Endothelial cell of umbilical vein (primary cell): ENCODE measurements around the gene NR2E3.

ENCODE experiments used
- CTCF ChIP-seq, 2 donors: IDR thresholded peaks; 1 replicate in 1 of 2; 2 replicates in 1 of 2; pipeline ENCODE4 v1.5.1; 2011; ENCODE audit warnings: low read length in 2 of 2, mild to moderate bottlenecking in 2 of 2, moderate library complexity in 2 of 2, control low read depth in 1 of 2, inconsistent platforms in 1 of 2, low read depth in 1 of 2; ENCODE audit not compliant: insufficient read depth in 1 of 2; ENCODE audit errors: extremely low read depth in 1 of 2
- EZH2 ChIP-seq: IDR thresholded peaks from 2 replicates; pipeline ENCODE4 v1.6.1; 2012; ENCODE audit warnings: borderline replicate concordance, low read depth, mild to moderate bottlenecking, moderate library complexity, low read length, inconsistent platforms; ENCODE audit not compliant: severe bottlenecking
- GATA2 ChIP-seq: IDR thresholded peaks from 2 replicates; pipeline ENCODE4 v1.7.0; 2011; ENCODE audit warnings: low read depth, mild to moderate bottlenecking, moderate library complexity, mixed read lengths, low read length; ENCODE audit not compliant: insufficient read length, insufficient read depth
- JUN ChIP-seq: IDR thresholded peaks from 2 replicates; pipeline ENCODE4 v1.6.1; 2011; ENCODE audit warnings: borderline replicate concordance, low read depth; ENCODE audit not compliant: insufficient read length, insufficient read depth
- MAX ChIP-seq: IDR thresholded peaks from 2 replicates; pipeline ENCODE4 v1.6.1; 2011; ENCODE audit not compliant: insufficient read depth, insufficient read length
- MYC ChIP-seq: IDR thresholded peaks from one replicate; pipeline ENCODE4 v1.6.1; 2011; ENCODE audit warnings: mild to moderate bottlenecking, low read depth, low read length
- POLR2A ChIP-seq: IDR thresholded peaks from 2 replicates; pipeline ENCODE4 v1.6.1; 2012; ENCODE audit warnings: low read depth, mild to moderate bottlenecking, control low read depth, low read length
- POLR2AphosphoS5 ChIP-seq: IDR thresholded peaks from 2 replicates; pipeline ENCODE4 v1.6.1; 2012; ENCODE audit warnings: low read depth, mild to moderate bottlenecking, control low read depth, low read length, moderate library complexity; ENCODE audit not compliant: insufficient read depth

- no peak for TF ChIP-seq CTCF (IDR thresholded peaks at IDR 0.05; ENCODE audit: extremely low read depth in 1 of 2, insufficient read depth in 1 of 2, low read depth in 1 of 2, low read length in 2 of 2)
- TF ChIP-seq POLR2AphosphoS5 = no peak
- no peak for TF ChIP-seq MYC
- TF ChIP-seq EZH2 = no peak
- no peak for TF ChIP-seq POLR2A
- TF ChIP-seq GATA2 = no peak
- TF ChIP-seq MAX = no peak
- TF ChIP-seq JUN = no peak
Measured at GRCh38 chr15:71821547-71822129, 11.3 kb downstream of the NR2E3 start.
